ENCODE data around the gene SMYD3. TPM values are rescaled to one million over a fixed set of nuclear protein-coding genes. Genes with fewer than 3 reads are reported as not detected.

SMYD3 gene
- total RNA-seq, 4 donors from 2014 or later = 7.6 to 26.3 (median 13.4) TPM

DNA sequence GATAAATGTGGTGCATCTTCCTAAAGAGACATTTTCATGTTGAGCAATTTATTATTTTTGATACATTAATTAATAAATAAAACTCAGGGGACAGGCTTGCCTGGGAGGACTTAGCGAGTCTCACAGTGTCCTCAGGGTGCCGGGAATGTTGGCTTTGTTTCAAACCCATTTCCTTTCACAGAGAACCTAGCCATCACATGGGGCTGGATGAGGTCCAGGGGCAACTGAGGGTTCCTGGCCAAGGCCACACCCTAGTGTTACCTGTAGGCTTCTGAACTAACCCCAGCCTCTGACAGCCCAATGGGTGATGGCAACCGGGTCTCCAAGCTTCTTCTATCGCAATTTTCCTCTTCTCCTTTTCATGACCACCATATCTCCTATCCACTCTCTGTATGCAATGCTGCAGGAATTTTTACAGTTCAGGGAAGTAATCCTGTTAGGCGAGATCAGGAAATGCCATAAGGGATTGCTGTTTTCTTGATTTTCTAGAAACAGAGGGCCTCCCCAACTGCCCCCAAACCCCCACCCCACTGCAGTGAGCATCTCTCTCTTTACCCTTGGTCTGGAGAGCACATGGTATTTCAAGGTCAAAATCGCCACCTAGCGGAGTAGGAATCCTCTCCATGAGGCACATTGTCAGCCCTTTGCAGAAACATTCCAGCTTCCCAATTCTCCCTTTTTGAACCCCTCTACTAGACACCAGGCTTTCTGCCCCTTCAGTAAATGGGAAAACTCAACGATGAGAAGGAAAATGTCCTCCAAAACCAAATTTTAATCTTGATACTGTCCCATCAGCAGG, 22.1 kb upstream of the SMYD3 start:
- ATAC-seq (ENCODE audit: low FRiP score) = no peak
- DNase-seq (ENCODE audit: low spot score) = no peak
- TF ChIP-seq, protein P1, sequence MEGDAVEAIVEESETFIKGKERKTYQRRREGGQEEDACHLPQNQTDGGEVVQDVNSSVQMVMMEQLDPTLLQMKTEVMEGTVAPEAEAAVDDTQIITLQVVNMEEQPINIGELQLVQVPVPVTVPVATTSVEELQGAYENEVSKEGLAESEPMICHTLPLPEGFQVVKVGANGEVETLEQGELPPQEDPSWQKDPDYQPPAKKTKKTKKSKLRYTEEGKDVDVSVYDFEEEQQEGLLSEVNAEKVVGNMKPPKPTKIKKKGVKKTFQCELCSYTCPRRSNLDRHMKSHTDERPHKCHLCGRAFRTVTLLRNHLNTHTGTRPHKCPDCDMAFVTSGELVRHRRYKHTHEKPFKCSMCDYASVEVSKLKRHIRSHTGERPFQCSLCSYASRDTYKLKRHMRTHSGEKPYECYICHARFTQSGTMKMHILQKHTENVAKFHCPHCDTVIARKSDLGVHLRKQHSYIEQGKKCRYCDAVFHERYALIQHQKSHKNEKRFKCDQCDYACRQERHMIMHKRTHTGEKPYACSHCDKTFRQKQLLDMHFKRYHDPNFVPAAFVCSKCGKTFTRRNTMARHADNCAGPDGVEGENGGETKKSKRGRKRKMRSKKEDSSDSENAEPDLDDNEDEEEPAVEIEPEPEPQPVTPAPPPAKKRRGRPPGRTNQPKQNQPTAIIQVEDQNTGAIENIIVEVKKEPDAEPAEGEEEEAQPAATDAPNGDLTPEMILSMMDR (IDR thresholded peaks at IDR 0.05) = no peak

DNA sequence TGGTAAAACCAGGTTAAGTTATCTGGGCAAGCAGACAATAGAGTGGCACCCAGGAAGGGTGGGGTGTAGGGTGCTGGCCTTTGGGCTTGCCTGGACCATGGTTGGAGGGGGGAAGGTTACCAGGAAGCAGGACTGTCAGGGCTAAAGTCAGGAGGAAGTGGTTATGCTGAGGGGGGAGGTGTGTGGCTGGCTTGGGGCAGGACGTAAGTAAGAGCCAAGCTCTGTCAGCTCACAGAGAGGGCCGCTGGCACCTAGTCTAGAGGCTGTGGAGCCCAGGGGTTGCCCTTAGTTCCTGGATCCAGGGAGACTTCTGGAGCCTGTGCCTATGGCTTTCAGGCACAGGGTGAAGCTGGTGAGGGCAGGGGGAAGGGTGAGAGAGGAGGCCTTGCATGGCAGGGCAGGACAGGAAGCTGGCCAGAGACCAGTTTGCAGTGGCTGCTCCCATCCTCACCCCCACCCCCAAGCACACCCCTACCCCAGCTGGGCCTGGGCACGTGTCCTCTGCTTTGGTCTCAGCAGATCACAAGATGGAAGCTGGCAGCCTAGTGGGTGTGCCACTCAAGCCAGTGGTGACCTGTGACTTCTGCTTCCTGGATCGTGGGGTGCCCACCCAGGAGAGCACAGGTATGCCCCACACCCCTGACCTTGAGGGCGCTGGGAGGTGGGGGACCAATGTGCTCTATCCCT, 20.5 kb upstream of the SMYD3 start:
- DNase-seq (ENCODE audit: low spot score) = no peak
- TF ChIP-seq, protein P1 (IDR thresholded peaks at IDR 0.05) = no peak
- ATAC-seq (ENCODE audit: low FRiP score) = no peak

DNA sequence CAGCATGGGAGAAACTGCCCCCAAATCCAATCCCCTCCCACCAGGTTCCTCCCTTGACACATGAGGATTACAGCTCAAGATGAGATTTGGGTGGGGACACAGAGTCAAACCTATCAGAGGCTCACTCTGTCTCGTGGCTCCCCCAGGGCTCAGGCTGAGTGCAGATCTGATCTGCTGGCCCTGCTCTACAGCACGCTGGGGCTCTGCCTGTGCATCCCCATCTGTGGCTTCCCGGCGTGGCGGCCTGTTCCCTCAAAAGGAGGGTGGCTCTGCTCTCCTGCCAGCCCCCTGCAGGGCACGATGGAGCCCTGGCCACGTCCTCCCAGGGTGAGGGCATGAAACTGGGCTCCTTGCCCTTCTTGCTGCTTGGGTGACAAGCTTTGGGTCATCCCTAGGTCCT, 19.8 kb upstream of the SMYD3 start:
- TF ChIP-seq, protein P1 (IDR thresholded peaks at IDR 0.05) = no peak
- ATAC-seq (ENCODE audit: low FRiP score) = no peak

DNA sequence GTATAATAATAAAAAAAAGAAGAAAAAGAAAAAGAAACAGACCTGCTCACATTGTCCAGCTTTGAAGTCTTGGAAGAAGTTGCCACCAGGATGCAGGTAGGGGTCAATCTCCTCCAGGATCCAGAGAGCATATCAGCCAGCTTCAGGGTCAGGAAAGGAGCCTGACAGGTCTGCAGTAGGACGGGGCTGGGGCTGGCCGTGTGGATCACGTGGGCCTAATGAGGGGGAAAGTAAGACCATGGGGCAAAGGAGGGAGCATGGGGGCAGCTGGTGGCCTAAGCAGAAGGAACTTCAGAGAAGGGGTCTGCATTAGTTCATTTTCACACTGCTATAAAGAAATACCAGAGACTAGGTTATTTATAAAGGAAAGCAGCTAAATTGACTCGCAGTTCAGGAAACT, 19.3 kb upstream of the SMYD3 start:
- ATAC-seq (ENCODE audit: low FRiP score) = no peak
- no peak for DNase-seq (ENCODE audit: low spot score)
- TF ChIP-seq, protein P1 (IDR thresholded peaks at IDR 0.05) = no peak

More for the DNA sequence above, 19.8 kb upstream of the SMYD3 start:
- no peak for DNase-seq (ENCODE audit: low spot score)

DNA sequence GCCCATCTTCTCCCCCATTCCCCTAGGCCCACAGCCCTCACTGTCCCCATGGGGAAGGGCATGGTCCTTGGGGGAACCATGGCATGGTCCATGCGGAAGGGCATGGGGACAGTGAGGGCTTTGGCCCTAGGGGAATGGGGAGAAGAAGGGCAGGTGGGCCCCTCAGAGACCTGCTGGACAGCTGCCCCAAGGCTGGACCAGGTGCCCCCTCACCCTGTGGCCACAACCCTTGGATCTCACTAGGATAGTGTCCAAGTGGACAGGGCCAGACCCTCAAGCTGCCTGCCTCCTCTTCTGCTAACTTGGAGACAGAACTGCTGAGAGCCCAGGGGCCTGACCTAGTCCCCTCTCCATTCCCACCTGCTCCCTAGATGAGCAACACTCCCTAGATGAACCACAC, 12.4 kb upstream of the SMYD3 start:
- TF ChIP-seq, protein P1 (IDR thresholded peaks at IDR 0.05) = no peak
- DNase-seq (ENCODE audit: low spot score) (no peak), ATAC-seq (ENCODE audit: low FRiP score) (no peak)

DNA sequence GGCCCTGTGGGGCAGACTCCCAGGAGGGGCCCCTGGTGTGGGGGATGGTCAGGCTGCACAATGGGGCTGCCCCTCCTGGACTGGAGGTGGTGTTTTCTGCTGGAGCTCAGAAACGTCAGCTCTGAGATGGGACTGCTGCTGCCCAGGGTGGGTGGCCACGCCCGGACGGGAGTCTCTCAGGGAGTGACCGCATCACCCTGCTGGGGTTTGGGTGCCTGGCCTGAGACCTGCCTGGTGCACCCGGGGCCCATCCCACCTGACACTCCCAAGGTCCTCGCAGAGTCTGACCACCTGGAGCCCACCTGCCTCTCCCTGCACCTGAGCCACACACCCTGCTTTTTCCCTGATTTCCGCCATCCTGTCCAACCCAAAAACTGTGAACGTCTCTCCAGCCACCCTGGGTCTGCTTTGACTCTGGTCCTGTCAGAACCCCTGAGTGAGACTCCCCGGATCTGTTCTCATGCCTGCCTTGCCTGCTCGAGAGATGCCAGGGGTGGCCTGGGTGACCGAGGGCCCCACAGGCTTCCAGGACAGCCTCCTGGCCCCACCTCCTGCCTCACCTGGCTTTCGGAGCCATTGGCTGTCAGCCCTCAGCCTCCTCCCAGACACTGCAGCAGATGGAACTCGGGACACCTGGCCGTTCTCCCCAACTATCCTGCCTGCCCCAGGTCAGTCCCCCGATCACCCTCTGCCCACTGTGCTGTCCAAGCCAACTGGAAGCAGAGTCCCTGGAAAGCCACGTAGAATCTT, 11.6 kb upstream of the SMYD3 start:
- ATAC-seq (ENCODE audit: low FRiP score) = no peak
- TF ChIP-seq, protein P1 (IDR thresholded peaks at IDR 0.05) = no peak
- DNase-seq (ENCODE audit: low spot score) = no peak

Measured in omental fat pad (tissue), 4 donors.